IMR-90 (cell line): ENCODE measurements around the gene TMEM121B. TPM values are rescaled to one million over a fixed set of nuclear protein-coding genes. Genes with fewer than 3 reads are reported as not detected.

ENCODE experiments used
- ATAC-seq: fragments of 200-7000 bp; cut with Tn5 transposase; 2 replicates; pipeline ENCODE4 v1.9.1; 2020; ENCODE audit warnings: low read depth, mild to moderate bottlenecking, moderate library complexity
- BruUV-seq: library from RNA; stranded (reverse); fragments of 400-500 nt; replicated peaks from 2 replicates; lab custom pipeline; 2021; lab: Mats Ljungman, UMichigan
- CTCF ChIA-PET: fragments of 300-600 bp; formaldehyde crosslinking; extraction: SDS; loops from one replicate; lab custom pipeline; 2021; ENCODE audit warnings: antibody characterized with exemption; lab: Yijun Ruan, JAX
- POLR2A ChIA-PET: fragments of 300-600 bp; sonication (Branson Sonifier 250); formaldehyde crosslinking; loops from one replicate; lab custom pipeline; 2022; ENCODE audit warnings: antibody characterized with exemption; ENCODE audit not compliant: unreplicated experiment; lab: Charles Lee
- DNase-seq: peaks from one replicate; pipeline ENCODE4 v3.0.0; 2013
- H2AFZ ChIP-seq: replicated peaks from 2 replicates; pipeline ENCODE3; 2013; ENCODE audit warnings: low read length, mild to moderate bottlenecking; ENCODE audit not compliant: poor library complexity
- H2AK5ac ChIP-seq: 2 replicates; pipeline ENCODE4 v1.6.1; 2013; ENCODE audit warnings: low read depth, low read length, inconsistent platforms
- H2AK9ac ChIP-seq: replicated peaks from 2 replicates; pipeline ENCODE3; 2013; ENCODE audit warnings: mild to moderate bottlenecking, low read depth, low read length, moderate library complexity; ENCODE audit not compliant: poor library complexity
- H2BK120ac ChIP-seq: 2 replicates; pipeline ENCODE4 v1.6.1; 2013; ENCODE audit warnings: low read depth, low read length, inconsistent platforms
- H2BK15ac ChIP-seq: 3 replicates; pipeline ENCODE4 v1.6.1; 2013; ENCODE audit warnings: low read depth, low read length, inconsistent platforms
- H2BK20ac ChIP-seq: 2 replicates; pipeline ENCODE4 v1.6.1; 2013; ENCODE audit warnings: low read depth, mild to moderate bottlenecking, inconsistent platforms, low read length, moderate library complexity
- H2BK5ac ChIP-seq: 2 replicates; pipeline ENCODE4 v1.6.1; 2013; ENCODE audit warnings: mild to moderate bottlenecking, low read depth, low read length, inconsistent platforms; ENCODE audit not compliant: poor library complexity, severe bottlenecking
- H3K14ac ChIP-seq: replicated peaks from 2 replicates; pipeline ENCODE4 v1.6.1; 2013; ENCODE audit warnings: low read depth, low read length, inconsistent platforms
- H3K18ac ChIP-seq: 2 replicates; pipeline ENCODE4 v1.6.1; 2013; ENCODE audit warnings: low read depth, low read length, control low read depth
- H3K23ac ChIP-seq: 2 replicates; pipeline ENCODE4 v1.6.1; 2013; ENCODE audit warnings: low read depth, low read length, inconsistent platforms
- H3K27ac ChIP-seq: 2 replicates; pipeline ENCODE4 v1.5.1; 2013; ENCODE audit warnings: mild to moderate bottlenecking, control low read depth, low read length; ENCODE audit not compliant: insufficient read depth
- H3K27me3 ChIP-seq: 2 replicates; pipeline ENCODE4 v1.6.1; 2013; ENCODE audit warnings: low read length; ENCODE audit not compliant: control insufficient read depth, insufficient read depth
- H3K36me3 ChIP-seq: 2 replicates; pipeline ENCODE4 v1.6.1; 2013; ENCODE audit warnings: low read length, mixed read lengths; ENCODE audit not compliant: control insufficient read depth, insufficient read depth
- H3K4ac ChIP-seq: 2 replicates; pipeline ENCODE4 v1.6.1; 2013; ENCODE audit warnings: low read depth, low read length, inconsistent platforms
- H3K4me1 ChIP-seq: 2 replicates; pipeline ENCODE4 v1.6.1; 2013; ENCODE audit warnings: low read length, mixed read lengths; ENCODE audit not compliant: control insufficient read depth, insufficient read depth
- H3K4me2 ChIP-seq: 2 replicates; pipeline ENCODE4 v1.6.1; 2013; ENCODE audit warnings: low read depth, mild to moderate bottlenecking, control low read depth, low read length, moderate library complexity
- H3K4me3 ChIP-seq: 2 replicates; pipeline ENCODE4 v1.5.1; 2013; ENCODE audit warnings: low read depth, mild to moderate bottlenecking, control low read depth, low read length, moderate library complexity; ENCODE audit not compliant: insufficient read depth
- H3K56ac ChIP-seq: 2 replicates; pipeline ENCODE4 v1.6.1; 2013; ENCODE audit warnings: low read length, inconsistent platforms; ENCODE audit not compliant: insufficient read depth; ENCODE audit errors: extremely low read depth
- H3K79me1 ChIP-seq, 2 experiments: 2 replicates each; pipeline ENCODE4 v1.6.1; 2013; ENCODE audit warnings: low read length in 2 of 2, inconsistent platforms in 1 of 2, low read depth in 1 of 2
- H3K9ac ChIP-seq: 2 replicates; pipeline ENCODE4 v1.6.1; 2013; ENCODE audit warnings: low read depth, low read length, control low read depth
- H3K9me1 ChIP-seq: 2 replicates; pipeline ENCODE4 v1.6.1; 2013; ENCODE audit warnings: low read length, inconsistent platforms; ENCODE audit not compliant: insufficient read depth
- H3K9me3 ChIP-seq: 2 replicates; pipeline ENCODE4 v1.6.1; 2013; ENCODE audit warnings: low read length; ENCODE audit not compliant: control insufficient read depth, insufficient read depth
- H4K20me1 ChIP-seq: 2 replicates; pipeline ENCODE4 v1.6.1; 2013; ENCODE audit warnings: low read length, inconsistent platforms; ENCODE audit not compliant: insufficient read depth
- H4K5ac ChIP-seq: 2 replicates; pipeline ENCODE4 v1.6.1; 2013; ENCODE audit warnings: mild to moderate bottlenecking, low read depth, low read length, control low read depth
- H4K8ac ChIP-seq, 2 experiments: 2 replicates each; pipeline ENCODE4 v1.6.1; 2013; ENCODE audit warnings: low read depth in 2 of 2, low read length in 2 of 2, control low read depth in 1 of 2, inconsistent platforms in 1 of 2
- H4K91ac ChIP-seq: 2 replicates; pipeline ENCODE4 v1.6.1; 2013; ENCODE audit warnings: low read depth, low read length, inconsistent platforms; ENCODE audit not compliant: insufficient read depth
- ELK1 ChIP-seq: fragments of 150-350 bp; IDR thresholded peaks from 2 replicates; pipeline ENCODE4 v1.6.1; 2016; ENCODE audit warnings: low read depth, mild to moderate bottlenecking, low read length, moderate library complexity, borderline replicate concordance
- FOS ChIP-seq: fragments of 150-350 bp; IDR thresholded peaks from 2 replicates; pipeline ENCODE4 v1.6.1; 2016; ENCODE audit warnings: low read depth, low read length
- WGBS, 2 experiments: methylation state at CpG; one replicate each; pipeline versions ENCODE4 v1.1.5 to v1.1.7; 2013; ENCODE audit warnings: missing lambda C conversion rate in 2 of 2; ENCODE audit not compliant: insufficient read length in 1 of 2; ENCODE audit errors: extremely low coverage in 2 of 2; 5-methylcytosine and 5-hydroxymethylcytosine counted together
- dilution Hi-C: fragments of 300-500 bp; cut with HindIII; formaldehyde crosslinking; loops from one replicate; pipeline ENCODE4 v1.14.3; 2018; ENCODE audit warnings: low sequenced_read_pairs; ENCODE audit not compliant: unreplicated experiment
- in situ Hi-C: fragments of 300-500 bp; cut with MboI; formaldehyde crosslinking; loops from 3 replicates; pipeline ENCODE4 v1.14.3; 2019; ENCODE audit warnings: low sequenced_read_pairs, inconsistent platforms, mixed read lengths
- intact Hi-C: fragments of 100-400 bp; cut with micrococcal nuclease; formaldehyde crosslinking; loops from 2 replicates; pipeline ENCODE4 v1.10.0; 2022
- polyA plus RNA-seq, 3 experiments: library from polyadenylated mRNA; depleted of rRNA; stranded (reverse); fragments of >200 nt; gene quantifications; 2 replicates each; pipeline ENCODE4 v1.2.3, GENCODE V29; 2012; ENCODE audit warnings: low replicate concordance in 1 of 3
- total RNA-seq: library from RNA; depleted of rRNA; stranded (reverse); fragments of >200 nt; gene quantifications from 2 replicates; pipeline ENCODE4 v1.2.3, GENCODE V29; 2012

Gene TMEM121B
- total and polyA plus RNA-seq, 2 of the 4 experiments (the other 2 are of a cell fraction), result under 0.01 to 0.29 TPM

GRCh38 chr22:17158176-17158567 is 37.0 kb upstream of the TMEM121B start:
- Histone ChIP-seq H3K9me1 (no peaks in the 10 kb centered on the region), H2BK120ac (no peak overlapping the region), H2AK9ac (peak overlapping the region; percentile 92), H3K4me3 (peak overlapping the region; percentile 61), H3K36me3 (no peaks in the 10 kb centered on the region), H3K23ac (peak overlapping the region; percentile 36; the same call in 1 of the 2 replicates), H2AFZ (peak overlapping the region; percentile 100), H2AK5ac (peak overlapping the region; percentile 29), H3K27ac (peak overlapping the region; percentile 85), H4K20me1 (peaks cover 6% of the 10 kb centered on the region), H2BK20ac (no peak overlapping the region), H3K79me1 (peaks cover 21 to 29% of the 10 kb centered on the region in 2 experiments), H3K4me1 (peaks cover 4% of the 10 kb centered on the region; the same call in 1 of the 2 replicates), H3K9me3 (no peaks in the 10 kb centered on the region), H3K14ac (peak overlapping the region; percentile 70), H3K18ac (peak overlapping the region; percentile 12; the same call in 1 of the 2 replicates), H2BK15ac (no peak overlapping the region; the same call in 2 of the 3 replicates), H3K4ac (peak overlapping the region; percentile 24), H4K5ac (peak overlapping the region; percentile 78), H4K8ac (peak overlapping the region; percentile 27 to 91; a peak in 3 of 4 replicates), H3K9ac (peak overlapping the region; percentile 82), H4K91ac (peak overlapping the region; percentile 5; the same call in 1 of the 2 replicates), H2BK5ac (peak overlapping the region; percentile 83), H3K27me3 (no peaks in the 10 kb centered on the region), H3K4me2 (peak overlapping the region; percentile 93), H3K56ac (peak overlapping the region; percentile 20)
- in situ Hi-C loops (no loop called here), dilution Hi-C loops (no loop called here), intact Hi-C loops (loop anchor here (2.0 kb wide), 1 partner anchor 73 kb away; the partner anchor contains the start of gene IL17RA)
- no peak for DNase-seq
- TF ChIP-seq FOS (no peak), ELK1 (no peak)
- no peak for ATAC-seq
- POLR2A ChIA-PET, result no interaction called here
- CTCF ChIA-PET, result interaction anchor here (3.7 kb wide), 1 partner anchor 13 kb away, joined by 21 read pairs; no protein-coding TSS in a partner anchor
- BruUV-seq, result no TSS peak
- WGBS, 2 experiments, result 57% methylated on average over 11 of the region's 17 CpGs; no CpG with 5 or more reads in 1 of the 2 experiments
